ENCODE data around the gene GNG7.

Gene GNG7

GRCh38 chr19:2514981-2515518 is 187.4 kb downstream of the GNG7 start:
- TF ChIP-seq ZC3H10 (CRISPR knock-in tag; IDR thresholded peaks at IDR 0.05) (no peak), ESRRG (CRISPR knock-in tag; IDR thresholded peaks at IDR 0.05) (no peak), GLIS3 (CRISPR knock-in tag; IDR thresholded peaks at IDR 0.05) (no peak), POU6F1 (CRISPR knock-in tag; IDR thresholded peaks at IDR 0.05; ENCODE audit: borderline replicate concordance, low read depth) (no peak), ZFP3 (CRISPR knock-in tag; IDR thresholded peaks at IDR 0.05) (no peak), ZNF70 (CRISPR knock-in tag; IDR thresholded peaks at IDR 0.05) (no peak), TCF4 (CRISPR knock-in tag; IDR thresholded peaks at IDR 0.05; ENCODE audit: borderline replicate concordance) (no peak), BACH2 (CRISPR knock-in tag; IDR thresholded peaks at IDR 0.05; ENCODE audit: borderline replicate concordance) (no peak)
- TF ChIP-seq, protein P1, sequence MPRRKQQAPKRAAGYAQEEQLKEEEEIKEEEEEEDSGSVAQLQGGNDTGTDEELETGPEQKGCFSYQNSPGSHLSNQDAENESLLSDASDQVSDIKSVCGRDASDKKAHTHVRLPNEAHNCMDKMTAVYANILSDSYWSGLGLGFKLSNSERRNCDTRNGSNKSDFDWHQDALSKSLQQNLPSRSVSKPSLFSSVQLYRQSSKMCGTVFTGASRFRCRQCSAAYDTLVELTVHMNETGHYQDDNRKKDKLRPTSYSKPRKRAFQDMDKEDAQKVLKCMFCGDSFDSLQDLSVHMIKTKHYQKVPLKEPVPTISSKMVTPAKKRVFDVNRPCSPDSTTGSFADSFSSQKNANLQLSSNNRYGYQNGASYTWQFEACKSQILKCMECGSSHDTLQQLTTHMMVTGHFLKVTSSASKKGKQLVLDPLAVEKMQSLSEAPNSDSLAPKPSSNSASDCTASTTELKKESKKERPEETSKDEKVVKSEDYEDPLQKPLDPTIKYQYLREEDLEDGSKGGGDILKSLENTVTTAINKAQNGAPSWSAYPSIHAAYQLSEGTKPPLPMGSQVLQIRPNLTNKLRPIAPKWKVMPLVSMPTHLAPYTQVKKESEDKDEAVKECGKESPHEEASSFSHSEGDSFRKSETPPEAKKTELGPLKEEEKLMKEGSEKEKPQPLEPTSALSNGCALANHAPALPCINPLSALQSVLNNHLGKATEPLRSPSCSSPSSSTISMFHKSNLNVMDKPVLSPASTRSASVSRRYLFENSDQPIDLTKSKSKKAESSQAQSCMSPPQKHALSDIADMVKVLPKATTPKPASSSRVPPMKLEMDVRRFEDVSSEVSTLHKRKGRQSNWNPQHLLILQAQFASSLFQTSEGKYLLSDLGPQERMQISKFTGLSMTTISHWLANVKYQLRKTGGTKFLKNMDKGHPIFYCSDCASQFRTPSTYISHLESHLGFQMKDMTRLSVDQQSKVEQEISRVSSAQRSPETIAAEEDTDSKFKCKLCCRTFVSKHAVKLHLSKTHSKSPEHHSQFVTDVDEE (CRISPR knock-in tag; IDR thresholded peaks at IDR 0.05): no peak
- no peak for ATAC-seq

GRCh38 chr19:2512523-2513431 is 189.7 kb downstream of the GNG7 start:
- TF ChIP-seq ZNF70 (CRISPR knock-in tag; IDR thresholded peaks at IDR 0.05): no peak
- no peak for TF ChIP-seq ISL1 (CRISPR knock-in tag; IDR thresholded peaks at IDR 0.05)
- TF ChIP-seq ARNTL (CRISPR knock-in tag; IDR thresholded peaks at IDR 0.05; ENCODE audit: borderline replicate concordance, low read depth): no peak
- no peak for TF ChIP-seq RARB (CRISPR knock-in tag; IDR thresholded peaks at IDR 0.05)
- no peak for TF ChIP-seq POU6F1 (CRISPR knock-in tag; IDR thresholded peaks at IDR 0.05; ENCODE audit: borderline replicate concordance, low read depth)
- TF ChIP-seq CSDC2 (CRISPR knock-in tag; IDR thresholded peaks at IDR 0.05): no peak
- no peak for TF ChIP-seq BACH2 (CRISPR knock-in tag; IDR thresholded peaks at IDR 0.05; ENCODE audit: borderline replicate concordance)
- ATAC-seq: peak; percentile 33; the same call in 2 of the 3 replicates

GRCh38 chr19:2511991-2512390 is 190.5 kb downstream of the GNG7 start:
- TF ChIP-seq PPARA (CRISPR knock-in tag; IDR thresholded peaks at IDR 0.05; ENCODE audit: borderline replicate concordance) (no peak), ARNTL (CRISPR knock-in tag; IDR thresholded peaks at IDR 0.05; ENCODE audit: borderline replicate concordance, low read depth) (no peak), ZC3H10 (CRISPR knock-in tag; IDR thresholded peaks at IDR 0.05) (no peak), OSR1 (CRISPR knock-in tag; IDR thresholded peaks at IDR 0.05) (no peak), ESRRG (CRISPR knock-in tag; IDR thresholded peaks at IDR 0.05) (no peak)
- no peak for ATAC-seq

- TF ChIP-seq ESRRG (CRISPR knock-in tag; IDR thresholded peaks at IDR 0.05) (no peak), TCF4 (CRISPR knock-in tag; IDR thresholded peaks at IDR 0.05; ENCODE audit: borderline replicate concordance) (no peak), ZNF8 (CRISPR knock-in tag; IDR thresholded peaks at IDR 0.05) (no peak), ISL1 (CRISPR knock-in tag; IDR thresholded peaks at IDR 0.05) (no peak), ZFP3 (CRISPR knock-in tag; IDR thresholded peaks at IDR 0.05) (no peak), ZNF565 (CRISPR knock-in tag; conservative IDR thresholded peaks at IDR 0.05; ENCODE audit: low read depth) (no peak), ZC3H10 (CRISPR knock-in tag; IDR thresholded peaks at IDR 0.05) (no peak), CSDC2 (CRISPR knock-in tag; IDR thresholded peaks at IDR 0.05) (no peak)
- ATAC-seq: no peak
Observed at GRCh38 chr19:2511570-2511969, 190.9 kb downstream of the GNG7 start.

- no peak for ATAC-seq
- no peak for TF ChIP-seq BACH2 (CRISPR knock-in tag; IDR thresholded peaks at IDR 0.05; ENCODE audit: borderline replicate concordance)
- TF ChIP-seq ZFP3 (CRISPR knock-in tag; IDR thresholded peaks at IDR 0.05): no peak
- TF ChIP-seq ZC3H10 (CRISPR knock-in tag; IDR thresholded peaks at IDR 0.05): no peak
- no peak for TF ChIP-seq GLIS3 (CRISPR knock-in tag; IDR thresholded peaks at IDR 0.05)
- no peak for TF ChIP-seq POU6F1 (CRISPR knock-in tag; IDR thresholded peaks at IDR 0.05; ENCODE audit: borderline replicate concordance, low read depth)
- TF ChIP-seq ISL1 (CRISPR knock-in tag; IDR thresholded peaks at IDR 0.05): no peak
- TF ChIP-seq ZNF565 (CRISPR knock-in tag; conservative IDR thresholded peaks at IDR 0.05; ENCODE audit: low read depth): no peak
- no peak for TF ChIP-seq PATZ1 (CRISPR knock-in tag; IDR thresholded peaks at IDR 0.05; ENCODE audit: borderline replicate concordance)
- TF ChIP-seq ESRRG (CRISPR knock-in tag; IDR thresholded peaks at IDR 0.05): no peak
- no peak for TF ChIP-seq CSDC2 (CRISPR knock-in tag; IDR thresholded peaks at IDR 0.05)
- no peak for TF ChIP-seq ZFP30 (CRISPR knock-in tag; IDR thresholded peaks at IDR 0.05)
- no peak for TF ChIP-seq OSR1 (CRISPR knock-in tag; IDR thresholded peaks at IDR 0.05)
Observed at GRCh38 chr19:2509096-2509495, 193.4 kb downstream of the GNG7 start.
